GM21529 (cell line): ENCODE measurements around the gene ISLR2.

Source experiments
- ATAC-seq: cut with Tn5 transposase; IDR thresholded peaks from one replicate; pipeline ENCODE4 v1.9.1; 2021; ENCODE audit not compliant: unreplicated experiment

ISLR2 gene

GRCh38 chr15:74127954-74128784, 2.2 kb upstream of the ISLR2 start:
- ATAC-seq, result no peak

DNA sequence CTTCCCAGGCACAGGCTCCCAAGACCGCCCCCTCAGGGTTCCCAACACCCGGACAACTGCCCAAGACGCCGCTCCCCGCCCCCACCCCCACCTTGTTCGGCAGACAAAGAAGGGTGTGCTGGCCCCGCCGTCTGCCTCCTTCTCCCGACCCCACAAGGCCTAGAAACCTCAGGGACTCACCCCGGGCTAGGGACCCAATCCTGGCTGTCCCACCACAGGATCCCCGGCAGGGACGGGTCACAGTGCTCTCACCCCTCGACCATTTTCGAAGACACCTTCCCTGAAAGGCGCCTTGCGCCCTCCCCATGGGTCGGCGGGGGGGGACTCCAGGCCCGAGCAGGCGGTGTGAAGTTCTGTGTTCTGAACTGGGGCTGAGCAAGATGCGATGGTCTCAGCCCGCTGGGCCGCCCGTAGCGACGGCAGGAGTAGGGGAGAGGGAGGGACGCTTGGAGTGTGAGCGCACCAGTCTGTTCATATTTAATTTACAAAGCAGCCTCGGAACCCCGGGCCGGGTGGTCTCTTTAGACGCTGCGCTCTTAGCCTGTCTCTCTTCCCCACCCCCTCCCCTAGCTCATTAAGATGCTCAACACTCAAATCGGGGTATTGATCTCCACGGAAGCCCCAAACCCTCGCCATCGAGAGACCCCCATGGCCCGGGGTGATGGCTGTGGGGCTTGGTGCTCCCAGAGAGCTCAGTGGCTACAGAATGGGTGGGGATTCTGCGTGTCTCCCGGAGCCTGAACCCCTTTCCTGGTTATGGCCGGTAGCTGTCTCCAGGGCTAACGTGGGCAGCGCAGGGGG, 1.4 kb upstream of the ISLR2 start:
- no peak for ATAC-seq

- ATAC-seq, result no peak
These were observed 716 bp upstream of the ISLR2 start for GRCh38 chr15:74129586-74130154.

GRCh38 chr15:74130849-74131627, 652 bp downstream of the ISLR2 start:
- ATAC-seq, result no peak

GRCh38 chr15:74131628-74132413, 1.4 kb downstream of the ISLR2 start:
- no peak for ATAC-seq

- ATAC-seq, result no peak
These were observed 2.6 kb downstream of the ISLR2 start for GRCh38 chr15:74132681-74133651.

DNA sequence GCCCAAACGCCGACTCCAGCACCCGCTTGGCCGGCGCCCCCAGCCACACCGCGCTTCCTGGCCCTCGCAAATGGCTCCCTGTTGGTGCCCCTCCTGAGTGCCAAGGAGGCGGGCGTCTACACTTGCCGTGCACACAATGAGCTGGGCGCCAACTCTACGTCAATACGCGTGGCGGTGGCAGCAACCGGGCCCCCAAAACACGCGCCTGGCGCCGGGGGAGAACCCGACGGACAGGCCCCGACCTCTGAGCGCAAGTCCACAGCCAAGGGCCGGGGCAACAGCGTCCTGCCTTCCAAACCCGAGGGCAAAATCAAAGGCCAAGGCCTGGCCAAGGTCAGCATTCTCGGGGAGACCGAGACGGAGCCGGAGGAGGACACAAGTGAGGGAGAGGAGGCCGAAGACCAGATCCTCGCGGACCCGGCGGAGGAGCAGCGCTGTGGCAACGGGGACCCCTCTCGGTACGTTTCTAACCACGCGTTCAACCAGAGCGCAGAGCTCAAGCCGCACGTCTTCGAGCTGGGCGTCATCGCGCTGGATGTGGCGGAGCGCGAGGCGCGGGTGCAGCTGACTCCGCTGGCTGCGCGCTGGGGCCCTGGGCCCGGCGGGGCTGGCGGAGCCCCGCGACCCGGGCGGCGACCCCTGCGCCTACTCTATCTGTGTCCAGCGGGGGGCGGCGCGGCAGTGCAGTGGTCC, 3.5 kb downstream of the ISLR2 start:
- no peak for ATAC-seq

DNA sequence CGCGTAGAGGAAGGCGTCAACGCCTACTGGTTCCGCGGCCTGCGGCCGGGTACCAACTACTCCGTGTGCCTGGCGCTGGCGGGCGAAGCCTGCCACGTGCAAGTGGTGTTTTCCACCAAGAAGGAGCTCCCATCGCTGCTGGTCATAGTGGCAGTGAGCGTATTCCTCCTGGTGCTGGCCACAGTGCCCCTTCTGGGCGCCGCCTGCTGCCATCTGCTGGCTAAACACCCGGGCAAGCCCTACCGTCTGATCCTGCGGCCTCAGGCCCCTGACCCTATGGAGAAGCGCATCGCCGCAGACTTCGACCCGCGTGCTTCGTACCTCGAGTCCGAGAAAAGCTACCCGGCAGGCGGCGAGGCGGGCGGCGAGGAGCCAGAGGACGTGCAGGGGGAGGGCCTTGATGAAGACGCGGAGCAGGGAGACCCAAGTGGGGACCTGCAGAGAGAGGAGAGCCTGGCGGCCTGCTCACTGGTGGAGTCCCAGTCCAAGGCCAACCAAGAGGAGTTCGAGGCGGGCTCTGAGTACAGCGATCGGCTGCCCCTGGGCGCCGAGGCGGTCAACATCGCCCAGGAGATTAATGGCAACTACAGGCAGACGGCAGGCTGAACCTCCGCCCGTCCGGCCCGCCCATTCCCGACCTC, 4.1 kb downstream of the ISLR2 start:
- no peak for ATAC-seq

- no peak for ATAC-seq
These were observed 4.7 kb downstream of the ISLR2 start for GRCh38 chr15:74135041-74135565.

- ATAC-seq, result no peak
These were observed 6.1 kb downstream of the ISLR2 start for GRCh38 chr15:74136540-74136813.

DNA sequence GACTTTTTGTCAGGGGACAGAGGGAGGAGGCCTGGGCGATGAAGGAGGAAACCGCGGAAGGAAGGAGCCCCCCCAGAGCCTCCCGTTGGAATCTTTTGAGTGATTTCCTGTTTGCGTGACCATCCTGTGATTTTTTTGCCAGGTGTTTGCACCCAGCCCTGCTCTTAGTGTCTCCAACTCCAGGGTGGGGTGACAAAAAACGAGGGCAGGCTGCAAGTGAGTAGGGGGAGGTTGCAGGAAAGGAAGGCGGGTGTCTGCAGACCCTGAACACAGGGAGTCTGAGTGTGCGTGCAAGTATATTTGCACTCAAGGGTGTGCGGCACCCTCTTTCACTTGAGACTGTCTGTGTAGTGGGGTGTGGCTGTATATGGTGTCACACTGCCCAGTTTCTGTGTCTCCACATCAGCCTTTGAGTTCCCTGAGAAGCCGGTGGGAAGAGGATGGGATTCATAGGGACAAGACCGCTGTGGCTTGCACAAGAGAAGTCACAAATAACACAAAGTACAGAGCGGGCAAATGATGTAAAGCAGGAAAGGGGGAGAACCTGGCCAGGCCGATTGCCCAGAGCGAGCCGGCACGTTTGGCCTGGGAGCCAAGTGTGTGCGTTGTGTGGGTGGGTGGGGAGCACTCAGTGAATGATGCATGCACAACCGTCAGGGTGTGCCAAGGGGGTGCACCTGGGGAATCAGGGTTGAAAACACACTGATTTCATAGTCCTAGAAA, 6.6 kb downstream of the ISLR2 start:
- ATAC-seq, result no peak

DNA sequence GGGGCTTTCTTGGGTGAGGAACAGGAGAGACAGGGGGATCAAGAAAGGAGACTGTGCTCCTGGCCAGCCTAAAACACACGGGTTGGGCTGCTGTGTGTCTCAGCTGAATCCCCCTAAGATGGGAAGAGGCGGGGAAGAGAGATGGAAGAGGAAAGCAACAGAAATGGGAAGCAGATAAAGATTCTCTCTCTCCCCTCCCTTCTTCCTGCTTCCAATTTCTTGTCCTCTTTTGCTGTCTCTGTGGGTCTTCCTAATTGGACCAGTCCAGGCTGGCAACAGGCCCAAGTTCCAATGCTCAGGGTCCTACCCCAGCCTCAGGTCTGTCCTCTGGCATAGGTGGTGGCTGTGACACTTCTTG, 7.1 kb downstream of the ISLR2 start:
- ATAC-seq, result no peak

DNA sequence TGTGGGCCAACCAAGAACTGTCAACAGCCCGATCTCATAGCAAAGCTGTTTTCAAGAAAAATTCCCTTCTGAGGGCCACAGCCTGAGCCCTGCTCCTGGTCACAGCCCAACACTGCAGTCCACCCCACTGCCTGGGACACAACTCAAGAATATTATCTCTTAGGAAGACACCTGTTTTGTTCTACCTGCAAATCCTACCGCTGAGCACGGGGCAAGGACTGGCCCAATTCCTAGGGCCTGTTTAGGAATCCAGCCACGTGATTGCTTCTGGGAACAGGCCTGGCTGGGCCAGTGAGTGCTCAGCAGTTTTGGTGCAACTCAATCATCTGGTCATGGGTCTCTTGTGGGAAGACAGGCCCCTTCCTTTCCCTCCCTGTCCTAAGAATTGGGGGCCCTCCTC, 8.3 kb downstream of the ISLR2 start:
- ATAC-seq, result no peak

DNA sequence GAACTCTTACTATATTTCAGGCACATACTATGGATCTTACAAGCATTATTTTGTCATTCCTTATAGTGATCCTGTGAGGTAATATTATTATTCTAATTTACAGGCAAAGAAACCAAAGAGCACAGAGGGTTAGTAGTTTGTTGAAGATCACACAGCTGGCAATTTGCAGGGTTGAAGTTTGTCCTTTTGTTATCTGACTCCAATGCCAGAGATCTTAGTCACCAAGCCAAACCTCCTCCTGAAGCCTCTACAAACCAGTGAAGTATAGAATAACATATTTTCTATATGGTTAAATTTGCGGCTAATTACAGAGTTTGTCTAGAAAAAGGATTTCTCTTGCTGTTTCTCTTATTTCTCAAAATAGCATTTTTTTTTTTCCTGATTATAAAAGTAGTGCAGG, 11.2 kb downstream of the ISLR2 start:
- no peak for ATAC-seq

DNA sequence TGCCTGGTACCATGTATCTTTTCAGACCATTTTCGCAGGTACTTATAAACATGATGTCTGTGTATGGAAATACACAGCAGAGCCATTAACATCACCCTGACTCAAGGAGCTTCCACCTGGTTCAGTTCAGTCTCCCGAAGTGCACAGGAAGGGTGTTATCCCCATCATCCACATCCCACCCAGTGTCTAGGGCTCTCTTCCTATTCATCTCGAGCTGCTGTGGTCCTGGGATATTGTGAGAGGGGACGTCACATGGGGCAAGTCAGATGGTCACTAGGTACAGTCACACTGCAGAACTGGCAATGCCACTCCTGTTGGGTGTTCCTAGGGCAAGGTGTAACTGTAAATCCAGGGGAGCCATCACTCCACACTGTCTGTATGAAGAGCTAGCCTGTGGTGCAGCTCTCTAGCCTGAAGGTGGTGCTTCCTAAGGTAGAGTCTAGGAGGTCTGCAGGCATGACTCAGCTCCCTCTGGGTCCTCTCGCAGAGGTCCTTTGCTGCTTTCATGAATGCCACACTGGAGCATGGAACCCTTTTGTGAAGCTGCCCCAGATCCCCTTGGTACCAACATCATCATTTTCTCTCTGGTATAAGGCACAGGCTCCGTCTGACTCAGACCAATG, 13.9 kb downstream of the ISLR2 start:
- ATAC-seq, result no peak

DNA sequence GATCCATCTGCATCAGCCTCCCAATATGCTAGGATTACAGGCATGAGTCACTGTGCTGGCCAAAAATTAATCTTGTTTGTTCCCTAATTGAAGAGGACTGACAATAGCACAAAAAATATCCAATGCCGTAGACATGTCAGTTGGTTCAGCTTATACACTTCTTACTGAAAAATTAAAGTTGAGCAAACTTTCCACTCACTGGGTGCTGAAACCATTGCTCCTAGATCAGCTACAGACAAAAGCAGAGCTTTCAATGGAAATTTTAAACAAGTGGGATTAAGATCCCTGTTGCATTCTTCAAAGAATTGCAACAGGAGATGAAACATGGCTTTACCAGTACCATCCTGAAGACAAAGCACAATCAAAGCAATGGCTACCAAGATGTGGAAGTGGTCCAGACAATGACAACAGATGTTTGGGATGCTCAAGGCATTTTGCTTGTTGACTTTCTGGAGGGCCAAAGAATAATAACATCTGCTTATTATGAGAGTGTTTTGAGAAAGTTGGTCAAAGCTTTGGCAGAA, 16.0 kb downstream of the ISLR2 start:
- no peak for ATAC-seq

DNA sequence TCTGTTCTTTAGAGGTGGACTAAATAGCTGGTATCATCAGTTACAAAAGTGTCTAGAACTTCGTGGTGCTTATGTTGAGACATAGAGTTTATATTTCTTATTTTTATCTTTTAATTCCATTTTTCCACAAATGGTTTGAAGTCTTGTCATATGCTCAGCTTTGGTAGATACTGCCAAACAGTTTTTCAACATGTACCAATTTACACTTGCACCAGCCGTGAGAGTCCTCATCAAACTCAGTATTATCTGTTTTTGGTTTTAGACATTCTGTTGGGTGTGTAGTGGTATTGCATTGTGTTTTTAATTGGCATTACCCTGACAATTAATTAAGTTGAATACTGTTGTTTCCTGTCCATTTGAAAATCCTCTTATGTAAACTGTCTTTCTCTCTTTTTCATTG, 16.7 kb downstream of the ISLR2 start:
- ATAC-seq, result no peak
